ENCODE results near the gene PRR35.

PRR35 gene

GRCh38 chr16:582614-583331 is 22.6 kb downstream of the PRR35 start:
- Histone ChIP-seq H3K4me2 (ENCODE audit: low read length) (no peak overlapping the region), H3K9ac (ENCODE audit: low read length) (no peak overlapping the region), H3K4me1 (ENCODE audit: insufficient read depth, low read length, severe bottlenecking) (peaks cover 15% of the 10 kb centered on the region)

DNA sequence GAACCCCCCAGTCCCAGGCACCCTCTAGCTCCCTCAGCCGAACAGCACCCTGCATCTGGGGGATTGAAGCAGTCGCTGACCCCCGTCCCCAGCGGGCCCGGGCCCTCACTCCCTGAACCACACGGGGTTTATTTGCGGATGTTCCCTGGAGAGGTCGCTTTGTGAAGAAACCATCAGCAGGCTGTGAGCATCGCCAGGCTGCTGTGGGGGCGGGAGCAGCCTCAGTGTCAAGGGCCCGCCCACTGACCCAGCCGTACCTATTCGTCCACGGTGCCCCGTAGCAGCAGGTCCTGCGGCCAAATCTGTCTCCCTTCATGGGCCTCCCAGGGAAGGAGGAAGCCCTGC is 23.2 kb downstream of the PRR35 start:
- H3K27me3 ChIP-seq (ENCODE audit: insufficient read depth, low read length), result no peaks in the 10 kb centered on the region
- H3K36me3 ChIP-seq (ENCODE audit: insufficient read depth, low read length), result peaks cover 3% of the 10 kb centered on the region; the same call in 1 of the 2 replicates
- no peaks in the 10 kb centered on the region for H3K79me2 ChIP-seq (ENCODE audit: insufficient read depth, low read length)
- no peak overlapping the region for H3K4me3 ChIP-seq (ENCODE audit: low read depth, low read length, poor library complexity, severe bottlenecking)
- H3K4me2 ChIP-seq (ENCODE audit: low read length), result peak overlapping the region; percentile 9; the same call in 1 of the 2 replicates
- TF ChIP-seq EZH2 (IDR thresholded peaks at IDR 0.05; ENCODE audit: borderline replicate concordance, low read length) (no peak), CTCF (IDR thresholded peaks at IDR 0.05; ENCODE audit: low read length) (no peak)
- no peak overlapping the region for H3K9ac ChIP-seq (ENCODE audit: low read length)
- H3F3A ChIP-seq (ENCODE audit: insufficient read depth, low read length), result no peaks in the 10 kb centered on the region
- no peaks in the 10 kb centered on the region for H4K20me1 ChIP-seq (ENCODE audit: insufficient read depth, low read length)
- H2AFZ ChIP-seq (ENCODE audit: low read length), result no peak overlapping the region
- H3K9me2 ChIP-seq (ENCODE audit: low read depth, low read length), result no peaks in the 10 kb centered on the region
- H3K27ac ChIP-seq (ENCODE audit: low read depth, low read length, poor library complexity, severe bottlenecking), result no peak overlapping the region
- no peaks in the 10 kb centered on the region for H3K9me3 ChIP-seq (ENCODE audit: low read length)
- H3K4me1 ChIP-seq (ENCODE audit: insufficient read depth, low read length, severe bottlenecking), result peaks cover 18% of the 10 kb centered on the region

More at GRCh38 chr16:582614-583331, 22.6 kb downstream of the PRR35 start:
- Histone ChIP-seq H3K4me3 (ENCODE audit: low read depth, low read length, poor library complexity, severe bottlenecking) (no peak overlapping the region), H3K9me2 (ENCODE audit: low read depth, low read length) (no peaks in the 10 kb centered on the region), H3K36me3 (ENCODE audit: insufficient read depth, low read length) (peaks cover 3% of the 10 kb centered on the region; the same call in 1 of the 2 replicates), H4K20me1 (ENCODE audit: insufficient read depth, low read length) (no peaks in the 10 kb centered on the region), H2AFZ (ENCODE audit: low read length) (no peak overlapping the region), H3F3A (ENCODE audit: insufficient read depth, low read length) (no peaks in the 10 kb centered on the region), H3K27me3 (ENCODE audit: insufficient read depth, low read length) (no peaks in the 10 kb centered on the region), H3K9me3 (ENCODE audit: low read length) (no peaks in the 10 kb centered on the region), H3K27ac (ENCODE audit: low read depth, low read length, poor library complexity, severe bottlenecking) (no peak overlapping the region), H3K79me2 (ENCODE audit: insufficient read depth, low read length) (no peaks in the 10 kb centered on the region)
- TF ChIP-seq CTCF (IDR thresholded peaks at IDR 0.05; ENCODE audit: low read length) (no peak), EZH2 (IDR thresholded peaks at IDR 0.05; ENCODE audit: borderline replicate concordance, low read length) (no peak)

GRCh38 chr16:583815-584591 is 23.8 kb downstream of the PRR35 start:
- no peak overlapping the region for H3K4me3 ChIP-seq (ENCODE audit: low read depth, low read length, poor library complexity, severe bottlenecking)
- H2AFZ ChIP-seq (ENCODE audit: low read length), result no peak overlapping the region
- no peaks in the 10 kb centered on the region for H4K20me1 ChIP-seq (ENCODE audit: insufficient read depth, low read length)

More at GRCh38 chr16:583815-584591, 23.8 kb downstream of the PRR35 start:
- Histone ChIP-seq H3K9me2 (ENCODE audit: low read depth, low read length) (no peaks in the 10 kb centered on the region), H3K27me3 (ENCODE audit: insufficient read depth, low read length) (no peaks in the 10 kb centered on the region), H3K9ac (ENCODE audit: low read length) (no peak overlapping the region), H3K79me2 (ENCODE audit: insufficient read depth, low read length) (no peaks in the 10 kb centered on the region), H3K4me1 (ENCODE audit: insufficient read depth, low read length, severe bottlenecking) (peaks cover 14% of the 10 kb centered on the region), H3K36me3 (ENCODE audit: insufficient read depth, low read length) (peaks cover 3% of the 10 kb centered on the region; the same call in 1 of the 2 replicates), H3F3A (ENCODE audit: insufficient read depth, low read length) (no peaks in the 10 kb centered on the region), H3K4me2 (ENCODE audit: low read length) (peak overlapping the region; percentile 9; the same call in 1 of the 2 replicates), H3K27ac (ENCODE audit: low read depth, low read length, poor library complexity, severe bottlenecking) (no peak overlapping the region), H3K9me3 (ENCODE audit: low read length) (no peaks in the 10 kb centered on the region)
- TF ChIP-seq EZH2 (IDR thresholded peaks at IDR 0.05; ENCODE audit: borderline replicate concordance, low read length) (no peak), CTCF (IDR thresholded peaks at IDR 0.05; ENCODE audit: low read length) (no peak)

All from OCI-LY1 (cell line).